T follicular helper cell (primary cell): ENCODE measurements around the gene ZNF462.

ENCODE experiments used
- DNase-seq: peaks from one replicate; pipeline ENCODE4 v3.0.0-alpha.2; 2020; ENCODE audit warnings: low read depth

ZNF462 gene

DNA sequence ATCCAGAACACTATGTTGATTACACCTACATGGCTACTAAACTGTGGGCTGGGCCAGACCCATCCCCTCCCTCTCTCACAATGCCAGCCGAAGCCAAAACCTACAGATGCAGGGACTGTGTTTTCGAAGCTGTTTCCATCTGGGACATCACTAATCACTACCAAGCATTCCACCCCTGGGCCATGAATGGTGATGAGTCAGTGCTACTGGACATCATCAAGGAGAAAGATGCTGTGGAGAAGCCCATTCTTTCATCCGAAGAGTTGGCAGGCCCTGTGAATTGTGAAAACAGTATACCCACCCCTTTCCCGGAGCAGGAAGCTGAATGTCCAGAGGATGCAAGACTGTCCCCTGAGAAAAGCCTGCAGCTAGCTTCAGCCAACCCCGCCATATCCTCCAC is 65.0 kb downstream of the ZNF462 start:
- no peak for DNase-seq

DNA sequence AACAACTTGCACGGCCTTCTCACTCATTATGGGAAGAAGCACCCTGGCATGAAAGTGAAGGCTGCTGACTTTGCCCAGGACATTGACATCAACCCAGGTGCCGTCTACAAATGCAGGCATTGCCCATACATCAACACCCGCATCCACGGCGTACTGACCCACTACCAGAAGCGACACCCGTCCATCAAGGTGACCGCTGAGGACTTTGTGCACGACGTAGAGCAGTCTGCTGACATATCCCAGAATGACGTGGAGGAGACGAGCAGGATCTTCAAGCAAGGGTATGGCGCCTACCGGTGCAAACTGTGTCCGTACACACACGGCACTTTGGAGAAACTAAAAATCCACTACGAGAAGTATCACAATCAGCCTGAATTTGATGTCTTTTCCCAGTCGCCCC is 65.4 kb downstream of the ZNF462 start:
- DNase-seq = no peak

DNA sequence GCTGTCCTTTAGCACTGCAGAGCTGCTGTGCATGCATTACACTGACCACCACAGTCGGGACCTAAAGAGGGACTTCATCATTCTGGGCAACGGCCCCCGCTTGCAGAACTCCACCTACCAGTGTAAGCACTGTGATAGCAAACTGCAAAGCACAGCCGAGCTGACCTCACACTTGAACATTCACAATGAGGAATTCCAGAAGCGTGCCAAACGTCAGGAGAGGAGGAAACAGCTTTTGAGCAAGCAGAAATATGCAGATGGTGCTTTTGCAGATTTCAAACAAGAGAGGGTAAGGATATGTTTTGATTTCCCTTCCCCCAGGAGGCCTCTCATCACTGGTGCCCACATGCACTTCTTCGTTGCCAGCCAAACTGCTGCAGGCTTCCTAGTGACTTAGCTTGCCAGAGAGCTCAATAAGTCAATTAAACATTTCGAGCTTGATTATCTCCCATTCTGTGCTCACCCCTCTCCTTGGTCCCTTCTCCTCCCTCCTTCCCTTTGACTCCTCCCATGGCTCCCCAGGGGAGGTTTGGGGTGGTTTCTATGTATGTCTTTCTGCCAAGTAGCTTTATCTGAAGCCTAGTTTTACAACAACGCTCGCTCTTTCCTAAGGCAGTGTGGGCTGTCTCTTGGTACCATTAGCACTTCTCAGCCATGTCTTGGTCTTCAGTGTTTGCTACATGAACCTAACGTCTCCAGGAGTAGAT is 66.7 kb downstream of the ZNF462 start:
- DNase-seq = no peak

DNA sequence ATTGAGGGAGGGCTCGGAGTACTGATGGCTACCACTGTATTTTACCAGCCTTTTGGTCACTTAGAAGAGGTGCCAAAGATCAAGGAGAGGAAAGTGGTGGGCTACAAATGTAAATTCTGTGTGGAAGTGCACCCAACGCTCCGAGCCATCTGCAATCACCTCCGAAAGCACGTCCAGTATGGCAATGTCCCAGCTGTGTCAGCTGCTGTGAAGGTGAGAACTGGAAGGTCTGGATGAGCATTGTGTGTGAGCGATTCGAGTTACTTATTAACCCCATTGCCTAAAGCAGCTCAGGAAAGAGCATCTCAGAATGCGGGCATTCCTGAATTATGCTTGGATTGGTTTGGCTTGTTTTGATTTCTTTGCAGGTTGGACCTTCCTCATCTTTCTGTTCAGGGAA is 67.5 kb downstream of the ZNF462 start:
- no peak for DNase-seq

DNA sequence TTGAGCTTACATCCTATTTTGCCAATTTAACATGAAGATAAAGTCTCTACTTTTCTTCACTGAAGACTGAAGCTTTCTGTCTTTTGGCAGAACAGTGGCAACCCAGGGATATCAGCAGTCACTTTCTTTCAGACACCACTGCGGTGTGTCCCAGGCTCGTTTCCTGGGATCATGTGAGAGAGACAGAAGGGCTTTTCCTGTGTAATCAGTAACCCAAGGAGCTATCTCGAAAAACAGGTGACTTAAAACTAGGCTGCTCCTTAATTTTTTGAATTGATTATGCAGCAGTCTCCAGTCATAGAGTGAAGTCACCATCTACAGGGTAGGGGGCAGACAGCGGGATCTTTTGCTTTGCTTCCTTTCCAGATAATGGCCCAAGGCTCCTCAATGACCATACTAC is 68.5 kb downstream of the ZNF462 start:
- DNase-seq = no peak

DNA sequence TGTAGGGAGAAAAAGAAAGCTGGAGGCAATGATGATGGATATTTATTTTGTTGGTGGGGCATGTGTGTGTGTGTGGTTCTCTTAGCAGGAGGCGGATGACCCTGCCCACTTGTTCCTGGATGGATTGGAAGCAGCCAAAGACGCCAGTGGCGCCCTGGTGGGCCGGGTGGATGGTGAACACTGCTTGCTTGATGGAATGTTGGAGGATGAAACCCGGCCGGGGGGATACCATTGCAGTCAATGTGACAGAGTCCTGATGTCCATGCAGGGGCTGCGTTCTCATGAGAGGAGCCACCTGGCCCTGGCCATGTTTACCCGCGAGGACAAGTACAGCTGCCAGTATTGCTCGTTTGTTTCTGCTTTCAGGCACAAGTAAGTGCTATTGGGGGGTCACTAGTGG is 69.2 kb downstream of the ZNF462 start:
- DNase-seq = no peak

DNA sequence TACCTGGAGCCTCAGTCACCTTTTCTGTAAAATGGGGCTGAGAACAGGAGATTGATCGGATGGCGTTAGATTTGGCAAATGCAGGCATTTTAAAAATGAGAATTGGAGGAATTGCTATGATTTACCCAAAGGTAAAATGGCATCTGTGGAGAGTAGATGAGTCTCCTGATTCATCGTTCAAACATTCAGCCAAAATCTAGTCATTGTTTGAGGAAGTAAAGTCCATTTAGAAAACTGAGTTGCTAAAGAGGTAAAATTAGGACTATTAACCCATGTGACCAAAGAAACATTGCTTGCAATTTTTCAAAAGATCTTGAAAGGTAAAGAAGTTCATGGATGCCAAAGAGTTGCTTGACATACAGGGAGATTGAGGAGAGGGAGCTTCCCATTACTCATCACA is 69.7 kb downstream of the ZNF462 start:
- DNase-seq = no peak

DNA sequence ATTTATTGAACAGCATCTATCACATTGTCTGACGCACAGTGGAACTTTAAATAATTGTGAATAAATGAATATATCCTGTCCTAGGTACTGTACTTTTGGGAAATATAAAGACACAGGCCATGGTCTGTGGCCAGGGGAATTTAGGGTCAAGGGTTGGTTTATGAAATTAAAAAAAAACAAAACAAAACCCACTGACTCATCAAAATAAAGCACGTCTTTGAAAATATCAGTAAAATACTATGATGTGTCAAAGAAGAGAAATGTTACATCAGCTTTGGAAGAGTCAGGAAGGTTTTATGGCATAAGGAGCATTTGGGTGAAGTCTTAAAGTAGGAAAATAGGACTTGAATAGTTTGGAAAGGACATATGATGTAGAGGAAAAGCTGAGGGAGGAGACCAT is 70.5 kb downstream of the ZNF462 start:
- DNase-seq = no peak

DNA sequence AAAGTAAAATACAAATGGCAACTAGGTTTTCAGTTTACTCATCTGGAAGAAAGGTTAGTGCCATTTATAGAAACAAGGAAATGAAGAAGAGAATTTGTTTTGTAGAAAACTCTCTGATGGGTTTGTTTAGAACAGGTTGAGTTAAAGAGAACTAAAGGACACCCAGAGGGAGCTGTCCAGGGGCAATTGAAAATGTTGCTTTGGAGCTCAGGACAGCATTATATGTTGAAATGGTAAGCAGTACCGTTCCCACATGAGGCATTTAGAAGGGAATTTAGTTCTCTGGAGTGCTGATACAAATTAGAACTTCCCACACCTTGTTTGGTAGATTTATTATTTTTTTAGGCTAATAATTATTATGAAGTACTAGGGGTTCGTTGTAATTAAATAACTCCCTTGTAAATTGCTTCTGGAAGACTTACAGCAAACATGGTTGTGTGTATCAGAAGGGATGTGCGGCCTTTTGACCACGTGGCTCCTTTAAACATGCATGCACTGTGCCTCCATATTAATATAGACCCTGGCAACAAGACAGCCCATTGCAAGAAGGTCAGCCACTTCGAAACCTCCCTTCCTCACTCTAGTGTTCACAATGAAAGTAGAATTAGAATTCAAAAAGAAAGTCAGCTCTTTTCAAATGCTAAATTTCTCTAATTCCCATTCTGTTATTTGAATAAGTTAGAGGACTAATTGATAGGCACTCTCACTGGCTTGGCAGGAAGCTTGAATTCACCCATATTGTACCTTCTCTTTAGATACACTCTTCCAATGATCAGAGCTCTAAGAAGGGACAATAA is 71.7 kb downstream of the ZNF462 start:
- no peak for DNase-seq

DNA sequence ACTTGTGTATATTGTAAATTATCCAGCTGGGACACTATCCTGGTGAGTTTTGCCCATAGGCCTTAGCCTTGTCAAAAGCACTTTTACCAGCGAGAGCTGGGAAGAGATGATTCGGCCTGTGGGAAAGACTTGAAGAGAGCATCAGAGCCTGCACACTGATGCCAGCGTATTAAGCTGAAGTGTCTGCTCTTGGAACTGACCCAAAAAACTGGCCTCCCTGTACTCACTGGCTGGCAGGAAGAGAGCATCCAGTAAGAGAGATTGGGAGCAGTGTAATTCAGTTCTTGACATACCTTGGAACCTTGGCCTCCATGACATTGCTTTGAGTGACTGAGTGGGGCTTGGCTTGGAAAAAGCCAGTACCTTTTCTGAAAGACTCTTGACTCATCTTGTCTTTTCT is 73.7 kb downstream of the ZNF462 start:
- no peak for DNase-seq

DNA sequence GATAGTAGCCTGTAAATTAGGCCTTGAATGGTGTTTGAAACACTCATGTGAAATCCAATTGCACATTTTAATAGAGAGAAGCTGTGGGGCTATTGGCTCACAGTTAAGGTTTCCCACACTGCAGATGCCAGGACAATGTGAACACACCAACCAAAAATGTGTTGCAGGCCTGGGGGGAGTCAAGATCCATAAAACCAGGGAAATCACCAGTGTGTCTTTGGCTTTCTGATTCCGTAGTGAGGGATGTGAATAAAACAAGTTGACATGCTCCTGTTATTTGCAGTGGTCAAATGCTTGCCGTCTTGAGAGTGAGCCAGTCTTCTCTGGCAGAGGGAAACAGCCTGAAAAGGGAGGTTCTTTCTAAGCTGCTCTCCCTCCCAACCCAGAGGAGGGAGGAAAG is 79.0 kb downstream of the ZNF462 start:
- no peak for DNase-seq

DNA sequence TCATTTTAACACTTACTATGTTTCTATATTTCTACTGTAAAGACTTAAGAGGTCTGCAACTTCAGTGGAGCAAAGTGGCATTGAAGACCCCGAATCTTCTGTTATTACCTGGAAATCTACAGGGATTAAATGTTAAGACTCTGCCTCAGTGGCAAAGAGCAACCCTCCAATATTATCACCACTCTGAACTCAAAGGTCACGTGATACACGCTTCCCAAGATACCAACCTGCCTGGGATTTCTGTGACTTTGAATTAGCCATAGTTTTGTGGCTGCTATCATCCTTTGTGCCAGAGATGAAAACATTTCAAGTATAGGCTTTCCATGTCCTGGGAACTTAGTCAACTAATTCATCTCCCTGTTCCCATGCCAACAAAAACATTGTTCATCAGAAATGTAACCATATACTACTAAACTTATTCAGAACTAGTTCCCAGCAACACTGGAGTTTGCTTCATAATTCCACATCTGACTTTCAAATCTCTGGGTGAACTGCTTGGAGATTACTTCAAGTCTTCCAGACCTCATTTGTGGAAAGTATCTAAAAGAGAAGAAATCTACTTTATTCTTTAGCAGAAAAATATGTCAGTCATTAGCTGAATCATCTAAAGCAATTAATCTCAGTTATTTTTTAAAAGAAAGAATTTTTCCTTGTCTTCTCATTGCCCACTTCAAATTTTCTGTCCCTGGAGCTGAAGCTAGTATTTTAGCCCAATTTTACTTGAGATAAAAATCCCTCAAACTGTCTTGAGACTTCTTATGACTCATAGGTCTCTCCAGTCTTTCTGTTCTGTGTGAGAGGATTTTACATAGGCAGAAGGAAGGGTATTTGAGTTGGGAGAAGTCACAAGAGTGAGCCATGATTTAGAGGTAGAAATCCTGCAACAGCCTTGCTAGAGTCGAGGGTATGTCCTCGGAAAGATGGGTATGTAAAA is 83.0 kb downstream of the ZNF462 start:
- no peak for DNase-seq

DNA sequence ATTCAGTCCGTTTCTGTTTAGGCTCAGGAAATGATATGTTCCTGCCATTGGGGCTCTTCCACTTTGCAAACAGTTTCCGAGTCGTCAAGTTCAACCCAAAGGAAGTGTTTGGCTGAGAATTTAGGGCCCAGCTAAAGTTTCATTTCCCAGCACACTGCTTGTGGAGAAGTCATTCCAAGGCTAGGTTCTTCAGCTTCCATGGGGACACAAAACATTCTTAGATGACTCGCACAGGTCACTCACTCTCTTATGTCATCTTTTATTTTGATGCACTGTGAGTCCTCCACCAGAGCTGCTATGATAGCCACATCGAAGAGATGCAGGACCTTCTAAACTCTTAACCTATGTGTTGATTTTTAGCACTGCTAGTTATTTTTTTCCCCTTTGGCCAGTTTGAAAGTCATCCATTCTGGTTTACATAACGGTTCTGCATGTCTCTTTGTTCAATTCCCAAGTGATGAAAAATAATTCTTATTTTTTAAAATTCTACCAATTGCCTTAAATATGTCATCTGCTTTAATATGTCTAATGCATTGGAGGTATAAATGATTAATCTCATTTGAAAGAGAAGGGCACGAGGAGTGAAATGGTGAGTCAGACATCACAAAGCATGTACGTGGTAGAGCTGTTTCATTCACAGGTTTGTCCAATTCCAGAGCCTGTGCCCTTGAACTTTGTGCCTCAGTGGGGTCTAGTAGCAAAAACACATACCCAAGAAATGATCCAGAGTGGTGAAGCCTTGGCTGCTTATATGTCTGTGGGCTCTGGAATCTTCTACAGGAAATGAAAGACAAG is 84.3 kb downstream of the ZNF462 start:
- no peak for DNase-seq

DNA sequence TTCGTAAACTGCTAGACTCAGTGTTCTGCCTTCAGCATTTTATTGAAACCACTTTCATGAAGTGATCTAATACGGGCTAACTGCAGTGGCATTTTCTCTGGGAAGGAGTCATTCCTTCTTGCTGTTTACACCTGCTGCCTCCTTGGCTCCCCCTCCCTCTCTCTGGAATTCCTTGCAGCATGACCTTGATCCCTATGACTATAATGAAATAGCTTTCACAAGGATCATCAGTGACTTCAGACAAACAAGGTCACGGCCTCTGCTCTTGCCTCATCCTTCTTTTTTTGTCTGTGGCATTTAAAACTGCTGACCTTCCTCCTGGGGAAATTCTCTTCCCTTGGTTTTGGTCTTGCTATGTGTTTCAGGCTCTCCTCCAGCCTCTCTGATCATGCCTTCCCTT is 90.2 kb downstream of the ZNF462 start:
- DNase-seq = no peak

DNA sequence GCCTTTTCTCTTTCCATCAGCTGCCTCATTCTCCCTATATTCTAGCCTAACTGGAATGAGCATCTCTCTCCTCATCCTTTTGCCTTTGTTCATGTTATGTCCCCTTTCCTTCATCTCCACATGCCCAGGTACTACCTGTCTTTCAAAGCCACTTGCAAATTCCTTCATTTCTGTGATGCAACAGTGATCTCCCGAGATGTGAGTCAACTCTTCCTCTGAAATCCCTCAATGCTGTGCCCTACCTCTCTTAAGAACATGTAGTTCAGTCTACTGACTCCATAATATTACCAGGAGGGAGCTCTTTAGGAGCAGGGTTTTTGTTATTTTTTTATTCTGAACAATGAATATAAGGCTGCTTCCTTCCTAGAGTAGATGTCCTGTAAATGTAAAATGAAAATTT is 91.6 kb downstream of the ZNF462 start:
- no peak for DNase-seq

DNA sequence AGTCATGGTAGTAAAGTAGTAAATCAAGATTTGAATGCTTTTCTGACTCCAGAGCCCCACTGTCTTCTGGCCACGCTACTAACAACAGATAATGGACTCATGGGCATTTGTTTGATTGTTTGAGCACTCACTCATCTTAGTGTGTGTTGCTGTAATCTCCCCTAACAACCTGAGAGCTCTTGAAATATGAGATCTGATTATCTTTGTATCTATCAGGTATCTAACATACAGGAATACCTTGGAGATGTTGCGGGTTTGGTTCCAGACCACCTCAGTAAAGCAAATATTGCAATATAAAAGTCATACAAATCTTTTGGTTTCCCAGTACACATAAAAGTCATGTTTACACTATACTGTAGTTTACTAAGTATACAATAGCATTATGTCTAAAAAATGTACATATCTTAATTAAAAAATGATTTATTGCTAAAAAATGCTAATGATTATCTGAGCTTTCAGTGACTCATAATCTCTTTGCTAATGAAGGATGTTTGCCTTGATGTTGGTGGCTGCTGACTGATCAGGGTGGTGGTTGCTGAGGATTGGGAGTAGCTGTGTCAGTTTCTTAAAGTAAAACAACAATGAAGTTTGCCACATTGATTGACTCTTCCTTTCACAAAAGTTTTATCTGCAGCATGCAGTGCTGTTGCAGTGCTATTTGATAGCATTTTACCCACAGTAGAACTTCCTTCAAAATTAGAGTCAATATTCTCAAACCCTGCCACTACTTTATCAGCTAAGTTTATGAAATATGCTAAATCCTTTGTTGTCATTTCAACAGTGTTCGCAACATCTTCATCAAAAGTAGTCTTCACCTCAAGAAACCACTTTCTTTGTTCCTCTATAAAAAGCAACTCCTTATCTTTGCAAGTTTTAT is 92.2 kb downstream of the ZNF462 start:
- DNase-seq = no peak

DNA sequence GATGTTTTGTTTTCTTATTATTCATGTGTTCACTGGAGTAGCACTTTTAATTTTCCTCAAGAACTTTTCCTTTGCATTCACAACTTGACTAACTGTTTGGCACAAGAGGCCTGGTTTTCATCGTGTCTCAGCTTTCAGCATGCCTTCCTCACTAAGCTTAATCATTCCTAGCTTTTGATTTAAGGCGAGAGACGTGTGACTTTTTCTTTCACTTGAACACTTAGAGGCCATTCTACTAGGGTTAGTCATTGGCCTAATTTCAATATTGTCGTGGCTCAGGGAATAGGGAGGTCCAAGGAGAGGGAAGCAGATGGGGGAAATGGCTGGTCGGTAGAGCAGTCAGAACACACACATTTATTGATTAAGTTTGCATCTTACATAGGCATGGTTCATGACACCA is 94.0 kb downstream of the ZNF462 start:
- no peak for DNase-seq

DNA sequence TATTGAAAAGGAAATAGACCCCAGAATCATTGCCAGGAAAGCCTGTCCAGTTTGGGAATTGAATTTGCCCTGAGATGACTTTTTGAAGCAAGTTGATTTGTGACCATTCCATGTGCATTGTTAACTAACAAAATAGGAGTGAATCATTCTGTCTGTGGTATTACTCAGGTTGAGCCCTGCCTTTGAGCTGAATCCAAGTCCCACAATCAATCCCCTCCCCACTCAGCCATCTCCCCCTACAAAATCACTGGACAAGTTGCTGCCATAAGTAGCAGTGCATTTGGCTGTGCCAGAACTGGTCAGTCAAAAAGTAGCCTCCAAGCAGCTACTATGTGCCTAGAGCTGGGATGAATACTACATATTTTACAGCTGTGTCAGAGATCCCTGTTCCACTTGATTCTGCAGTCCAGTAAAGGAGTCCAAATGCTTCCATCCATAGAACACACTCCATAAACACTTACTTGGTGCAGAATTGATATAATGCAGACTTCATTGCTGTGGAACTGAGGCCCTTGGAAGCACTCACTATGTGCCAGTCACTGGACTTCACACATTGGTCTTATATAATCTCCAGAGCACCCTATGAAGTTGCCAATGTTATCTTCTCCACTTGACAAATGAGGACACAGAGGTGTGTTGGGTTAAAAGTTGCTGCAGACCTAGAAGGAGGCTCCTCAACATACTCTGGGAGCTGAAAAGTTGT is 96.1 kb downstream of the ZNF462 start:
- no peak for DNase-seq

DNA sequence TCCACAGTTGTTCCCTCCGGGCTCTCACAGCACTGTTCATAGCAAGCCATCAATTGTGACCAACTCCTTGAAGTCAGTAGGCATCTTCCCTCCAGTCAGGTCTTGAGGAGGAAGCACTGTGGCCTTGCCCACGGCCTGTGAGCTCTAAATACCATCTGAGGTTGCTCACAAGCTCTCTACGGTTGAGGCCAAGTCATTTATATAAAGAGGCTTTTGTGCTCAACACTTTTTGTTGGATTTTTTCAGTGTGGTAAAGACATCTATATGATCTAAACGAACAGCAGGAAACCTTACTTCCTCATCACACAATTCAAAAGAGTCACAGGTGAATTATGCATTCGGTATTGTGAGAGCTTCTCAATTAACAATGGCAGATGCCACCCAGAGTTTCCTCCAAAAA is 97.3 kb downstream of the ZNF462 start:
- no peak for DNase-seq

DNA sequence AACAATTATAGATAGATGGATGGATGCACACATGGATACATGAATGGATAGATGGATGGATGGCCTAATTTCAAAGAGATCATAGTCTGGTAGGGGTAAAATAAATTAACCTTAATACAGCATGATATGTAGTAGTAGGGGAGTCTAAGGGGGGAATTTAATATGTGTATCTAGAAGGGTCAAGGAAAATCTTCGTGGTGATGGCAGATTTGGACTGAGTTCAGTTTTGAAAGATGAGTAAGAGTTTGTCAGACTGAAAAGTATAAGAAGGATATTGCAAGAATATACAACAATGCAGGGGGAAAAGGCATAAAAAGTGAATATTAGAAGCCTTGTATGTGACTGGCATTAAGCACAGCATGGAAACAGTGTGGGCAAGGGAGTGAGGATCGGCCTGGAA is 98.7 kb downstream of the ZNF462 start:
- DNase-seq = no peak
